GM23338 (cell line): Measurements from ENCODE around the gene NOP56. TPM values are rescaled to one million over a fixed set of nuclear protein-coding genes. Genes with fewer than 3 reads are reported as not detected.

Experiments used
- ATAC-seq: fragments of 200-7000 bp; cut with Tn5 transposase; 3 replicates; pipeline ENCODE4 v1.9.1; 2020
- DNase-seq: peaks from one replicate; pipeline ENCODE4 v3.0.0-alpha.2; 2015; ENCODE audit warnings: low spot score
- H2AFZ ChIP-seq: fragments of 200-600 bp; sonication (generic); 2 replicates; pipeline ENCODE4 v1.8.0; 2016; ENCODE audit warnings: antibody characterized with exemption, mild to moderate bottlenecking, moderate library complexity
- H3F3A ChIP-seq: fragments of 200-600 bp; sonication (generic); replicated peaks from 2 replicates; pipeline ENCODE4 v1.8.0; 2017; ENCODE audit warnings: antibody characterized with exemption, mixed run types, low read depth
- H3K27ac ChIP-seq: fragments of 200-600 bp; sonication (generic); 2 replicates; pipeline ENCODE4 v1.6.1; 2016; ENCODE audit warnings: low read depth
- H3K27me3 ChIP-seq: fragments of 200-600 bp; sonication (generic); 2 replicates; pipeline ENCODE4 v1.8.0; 2016; ENCODE audit warnings: mild to moderate bottlenecking, mixed run types, moderate library complexity; ENCODE audit not compliant: insufficient read depth
- H3K36me3 ChIP-seq: fragments of 200-600 bp; sonication (generic); 2 replicates; pipeline ENCODE4 v1.8.0; 2016; ENCODE audit warnings: mild to moderate bottlenecking; ENCODE audit not compliant: insufficient read depth
- H3K4me1 ChIP-seq: fragments of 200-600 bp; sonication (generic); 2 replicates; pipeline ENCODE4 v1.8.0; 2016; ENCODE audit warnings: mild to moderate bottlenecking, moderate library complexity; ENCODE audit not compliant: insufficient read depth
- H3K4me2 ChIP-seq: fragments of 200-600 bp; sonication (generic); 2 replicates; pipeline ENCODE4 v1.7.1; 2017; ENCODE audit warnings: mixed run types
- H3K4me3 ChIP-seq: fragments of 200-600 bp; sonication (generic); 2 replicates; pipeline ENCODE4 v1.6.1; 2016; ENCODE audit warnings: mixed run types
- H3K79me2 ChIP-seq: fragments of 200-600 bp; sonication (generic); replicated peaks from 2 replicates; pipeline ENCODE4 v1.8.0; 2017; ENCODE audit warnings: mild to moderate bottlenecking; ENCODE audit not compliant: insufficient read depth
- H3K9me2 ChIP-seq: fragments of 200-600 bp; sonication (generic); 2 replicates; pipeline ENCODE4 v1.8.0; 2017; ENCODE audit not compliant: insufficient read depth
- H4K20me1 ChIP-seq: fragments of 200-600 bp; sonication (generic); replicated peaks from 2 replicates; pipeline ENCODE4 v1.8.0; 2017; ENCODE audit warnings: mild to moderate bottlenecking; ENCODE audit not compliant: insufficient read depth
- H3K27ac Mint-ChIP-seq: 2 replicates; pipeline ENCODE4 v1.8.0; 2020; ENCODE audit warnings: inconsistent platforms, mild to moderate bottlenecking, moderate library complexity, mixed read lengths
- H3K27me3 Mint-ChIP-seq: 3 replicates; pipeline ENCODE4 v1.8.0; 2022; ENCODE audit warnings: low read depth, mild to moderate bottlenecking, moderate library complexity, mixed read lengths, inconsistent platforms; ENCODE audit not compliant: insufficient read depth, poor library complexity
- H3K36me3 Mint-ChIP-seq: 3 replicates; pipeline ENCODE4 v1.8.0; 2021; ENCODE audit warnings: low read depth, mild to moderate bottlenecking, inconsistent platforms, moderate library complexity, mixed read lengths
- H3K4me1 Mint-ChIP-seq: 3 replicates; pipeline ENCODE4 v1.8.0; 2020; ENCODE audit warnings: mild to moderate bottlenecking, inconsistent platforms, mixed read lengths
- H3K4me3 Mint-ChIP-seq: 3 replicates; pipeline ENCODE4 v1.8.0; 2021; ENCODE audit warnings: moderate library complexity, mild to moderate bottlenecking, inconsistent platforms, mixed read lengths
- H3K9me3 Mint-ChIP-seq: 3 replicates; pipeline ENCODE4 v1.8.0; 2020; ENCODE audit warnings: moderate library complexity, mild to moderate bottlenecking, inconsistent platforms, mixed read lengths
- CREB1 ChIP-seq: fragments of 250-450 bp; sonication (Bioruptor Pico); IDR thresholded peaks from 2 replicates; pipeline ENCODE4 v1.5.0; 2020; ENCODE audit warnings: low read depth, mild to moderate bottlenecking, moderate library complexity
- EZH2 ChIP-seq: fragments of 200-600 bp; sonication (generic); IDR thresholded peaks from one replicate; pipeline ENCODE4 v1.8.0; 2017; ENCODE audit warnings: antibody characterized with exemption, mild to moderate bottlenecking, low read depth; ENCODE audit not compliant: unreplicated experiment
- EZH2phosphoT487 ChIP-seq: fragments of 200-600 bp; sonication (generic); IDR thresholded peaks from one replicate; pipeline ENCODE4 v1.8.1; 2018; ENCODE audit warnings: antibody characterized with exemption; ENCODE audit not compliant: unreplicated experiment
- JUNB ChIP-seq: IDR thresholded peaks from one replicate; pipeline ENCODE4 v1.6.1; 2016; ENCODE audit warnings: antibody characterized with exemption; ENCODE audit not compliant: unreplicated experiment
- NANOG ChIP-seq: IDR thresholded peaks from 2 replicates; pipeline ENCODE4 v1.6.1; 2016; ENCODE audit warnings: antibody characterized with exemption, borderline replicate concordance
- POLR2AphosphoS5 ChIP-seq: IDR thresholded peaks from 2 replicates; pipeline ENCODE4 v1.6.1; 2016; ENCODE audit warnings: antibody characterized with exemption, low read depth
- ZNF114 ChIP-seq: fragments of 250-450 bp; sonication (Bioruptor Pico); IDR thresholded peaks from 2 replicates; pipeline ENCODE4 v1.5.0; 2020; ENCODE audit warnings: mild to moderate bottlenecking, moderate library complexity
- ZNF331 ChIP-seq: fragments of 250-450 bp; sonication (Bioruptor Pico); IDR thresholded peaks from 2 replicates; pipeline ENCODE4 v1.5.0; 2020; ENCODE audit warnings: low read depth, mild to moderate bottlenecking, moderate library complexity
- polyA plus RNA-seq: library from polyadenylated mRNA; unstranded; fragments of >200 nt; fragmentation: Nextera tagmentation; extraction: Ambion mirVana; gene quantifications from 2 replicates; pipeline ENCODE4 v1.2.1, GENCODE V29; 2016
- total RNA-seq: library from RNA; depleted of rRNA; stranded (reverse); fragments of >200 nt; shearing (Covaris generic); gene quantifications from 2 replicates; pipeline ENCODE4 v1.2.3, GENCODE V29; 2014
- TF ChIP-seq, protein P1 (sequence below): IDR thresholded peaks from 2 replicates; pipeline ENCODE4 v1.6.1; 2016; ENCODE audit warnings: antibody characterized with exemption
- TF ChIP-seq, protein P2 (sequence below), 2 experiments: fragments of 200-600 bp in 1 of 2; sonication (generic) in 1 of 2; conservative IDR thresholded peaks; 2 replicates each; pipeline versions ENCODE4 v1.5.1 to v1.6.1; 2016 to 2017; ENCODE audit warnings: antibody characterized with exemption in 2 of 2, low read depth in 2 of 2, mild to moderate bottlenecking in 2 of 2, moderate library complexity in 1 of 2
- TF ChIP-seq, protein P3 (sequence below): IDR thresholded peaks from one replicate; pipeline ENCODE4 v1.6.1; 2018; ENCODE audit warnings: antibody characterized with exemption; ENCODE audit not compliant: unreplicated experiment

NOP56 gene
- total and polyA plus RNA-seq, 2 experiments from 2014 or later: 447 to 576 TPM

DNA sequence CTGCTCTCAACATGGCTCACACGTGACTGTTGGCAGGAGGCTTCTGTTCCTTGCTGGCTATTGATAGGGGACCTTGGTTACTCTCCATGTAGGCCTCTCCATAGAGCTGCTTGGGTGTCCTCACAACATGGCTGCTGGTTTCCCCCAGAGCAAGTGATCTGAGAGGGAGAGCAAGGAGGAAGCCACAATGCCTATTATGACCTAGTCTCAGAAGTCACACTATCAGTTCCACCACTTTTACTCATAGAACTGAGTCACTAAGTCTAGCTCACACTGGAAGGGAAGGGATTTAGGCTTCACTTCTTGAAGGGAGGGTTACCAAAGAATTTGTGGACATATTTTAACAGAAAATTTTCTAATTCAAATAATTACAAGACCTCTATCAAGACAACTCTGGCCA, 8.7 kb upstream of the NOP56 start:
- no peak overlapping the region for H3K4me3 ChIP-seq
- no peaks in the 10 kb centered on the region for H3K9me2 ChIP-seq
- no peak for ATAC-seq
- no peaks in the 10 kb centered on the region for H3K4me1 ChIP-seq
- TF ChIP-seq, protein P1, sequence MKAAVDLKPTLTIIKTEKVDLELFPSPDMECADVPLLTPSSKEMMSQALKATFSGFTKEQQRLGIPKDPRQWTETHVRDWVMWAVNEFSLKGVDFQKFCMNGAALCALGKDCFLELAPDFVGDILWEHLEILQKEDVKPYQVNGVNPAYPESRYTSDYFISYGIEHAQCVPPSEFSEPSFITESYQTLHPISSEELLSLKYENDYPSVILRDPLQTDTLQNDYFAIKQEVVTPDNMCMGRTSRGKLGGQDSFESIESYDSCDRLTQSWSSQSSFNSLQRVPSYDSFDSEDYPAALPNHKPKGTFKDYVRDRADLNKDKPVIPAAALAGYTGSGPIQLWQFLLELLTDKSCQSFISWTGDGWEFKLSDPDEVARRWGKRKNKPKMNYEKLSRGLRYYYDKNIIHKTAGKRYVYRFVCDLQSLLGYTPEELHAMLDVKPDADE: no peak
- TF ChIP-seq, protein P2, sequence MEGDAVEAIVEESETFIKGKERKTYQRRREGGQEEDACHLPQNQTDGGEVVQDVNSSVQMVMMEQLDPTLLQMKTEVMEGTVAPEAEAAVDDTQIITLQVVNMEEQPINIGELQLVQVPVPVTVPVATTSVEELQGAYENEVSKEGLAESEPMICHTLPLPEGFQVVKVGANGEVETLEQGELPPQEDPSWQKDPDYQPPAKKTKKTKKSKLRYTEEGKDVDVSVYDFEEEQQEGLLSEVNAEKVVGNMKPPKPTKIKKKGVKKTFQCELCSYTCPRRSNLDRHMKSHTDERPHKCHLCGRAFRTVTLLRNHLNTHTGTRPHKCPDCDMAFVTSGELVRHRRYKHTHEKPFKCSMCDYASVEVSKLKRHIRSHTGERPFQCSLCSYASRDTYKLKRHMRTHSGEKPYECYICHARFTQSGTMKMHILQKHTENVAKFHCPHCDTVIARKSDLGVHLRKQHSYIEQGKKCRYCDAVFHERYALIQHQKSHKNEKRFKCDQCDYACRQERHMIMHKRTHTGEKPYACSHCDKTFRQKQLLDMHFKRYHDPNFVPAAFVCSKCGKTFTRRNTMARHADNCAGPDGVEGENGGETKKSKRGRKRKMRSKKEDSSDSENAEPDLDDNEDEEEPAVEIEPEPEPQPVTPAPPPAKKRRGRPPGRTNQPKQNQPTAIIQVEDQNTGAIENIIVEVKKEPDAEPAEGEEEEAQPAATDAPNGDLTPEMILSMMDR (conservative IDR thresholded peaks at IDR 0.05; ENCODE audit: low read depth in 2 of 2): no peak
- TF ChIP-seq EZH2phosphoT487 (no peak), NANOG (no peak), ZNF331 (no peak), POLR2AphosphoS5 (no peak), CREB1 (no peak), JUNB (no peak), EZH2 (no peak)
- no peaks in the 10 kb centered on the region; the same call in 1 of the 2 replicates for H3F3A ChIP-seq
- peaks cover 4% of the 10 kb centered on the region for H3K27me3 Mint-ChIP-seq
- no peaks in the 10 kb centered on the region for H3K36me3 Mint-ChIP-seq
- no peaks in the 10 kb centered on the region for H3K9me3 Mint-ChIP-seq
- no peak overlapping the region for H3K4me3 Mint-ChIP-seq
- H3K27me3 ChIP-seq: no peaks in the 10 kb centered on the region
- no peaks in the 10 kb centered on the region for H3K79me2 ChIP-seq
- no peak overlapping the region for H3K27ac Mint-ChIP-seq
- no peak overlapping the region for H3K27ac ChIP-seq
- no peak overlapping the region for H2AFZ ChIP-seq
- H3K4me1 Mint-ChIP-seq: no peaks in the 10 kb centered on the region
- no peaks in the 10 kb centered on the region for H3K36me3 ChIP-seq
- no peaks in the 10 kb centered on the region for H4K20me1 ChIP-seq
- DNase-seq: no peak
- no peak overlapping the region for H3K4me2 ChIP-seq

DNA sequence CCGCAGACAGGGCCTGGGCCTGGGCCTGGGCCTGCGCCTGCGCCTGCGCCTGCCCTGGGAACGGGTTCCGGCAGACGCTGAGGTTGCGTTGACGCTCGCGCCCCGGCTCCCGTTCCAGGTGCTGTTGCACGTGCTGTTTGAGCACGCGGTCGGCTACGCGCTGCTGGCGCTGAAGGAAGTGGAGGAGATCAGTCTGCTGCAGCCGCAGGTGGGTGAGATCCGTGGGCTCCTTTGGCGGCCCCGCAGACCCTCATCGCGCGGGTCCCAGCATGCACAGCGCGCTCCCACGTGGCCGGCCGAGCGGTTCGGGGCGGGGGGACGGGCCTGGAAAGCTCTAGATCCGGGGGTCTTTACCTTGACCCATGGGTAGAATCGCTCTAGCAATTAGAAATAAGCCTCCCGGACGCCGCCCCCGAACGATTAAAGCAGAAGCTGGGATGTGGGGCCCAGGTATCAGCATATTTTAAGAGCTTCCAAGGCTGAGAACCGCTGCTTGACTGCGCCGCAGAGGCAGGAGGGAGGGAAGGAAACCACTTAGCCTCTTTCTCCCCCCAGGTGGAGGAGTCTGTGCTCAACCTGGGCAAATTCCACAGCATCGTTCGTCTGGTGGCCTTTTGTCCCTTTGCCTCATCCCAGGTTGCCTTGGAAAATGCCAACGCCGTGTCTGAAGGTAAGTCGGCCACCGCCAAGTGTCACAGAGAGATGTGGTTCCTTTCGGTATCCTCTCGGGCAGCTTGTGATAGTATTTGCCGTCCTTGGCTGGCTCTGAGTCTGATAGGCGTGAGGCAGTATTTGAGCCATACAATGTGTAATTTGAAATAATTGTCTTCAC, 508 bp downstream of the NOP56 start:
- peaks cover 4% of the 10 kb centered on the region; the same call in 2 of the 3 replicates for H3K9me3 Mint-ChIP-seq
- Histone ChIP-seq H3K36me3 (peaks cover 47% of the 10 kb centered on the region), H3F3A (peaks cover 49% of the 10 kb centered on the region), H4K20me1 (peaks cover 47% of the 10 kb centered on the region), H2AFZ (no peak overlapping the region), H3K27me3 (no peaks in the 10 kb centered on the region), H3K4me2 (peak overlapping the region; percentile 100), H3K4me3 (peak overlapping the region; percentile 99), H3K79me2 (peaks cover 48% of the 10 kb centered on the region), H3K9me2 (no peaks in the 10 kb centered on the region), H3K27ac (peak overlapping the region; percentile 85), H3K4me1 (peaks cover 15% of the 10 kb centered on the region)
- ATAC-seq: peak; percentile 53
- peak overlapping the region; percentile 94 for H3K4me3 Mint-ChIP-seq
- peaks cover 20% of the 10 kb centered on the region for H3K4me1 Mint-ChIP-seq
- H3K36me3 Mint-ChIP-seq: peaks cover 54% of the 10 kb centered on the region
- peak; percentile 37 for DNase-seq
- H3K27me3 Mint-ChIP-seq: peaks cover 22% of the 10 kb centered on the region
- peak overlapping the region; percentile 86 for H3K27ac Mint-ChIP-seq
- TF ChIP-seq, protein P3, sequence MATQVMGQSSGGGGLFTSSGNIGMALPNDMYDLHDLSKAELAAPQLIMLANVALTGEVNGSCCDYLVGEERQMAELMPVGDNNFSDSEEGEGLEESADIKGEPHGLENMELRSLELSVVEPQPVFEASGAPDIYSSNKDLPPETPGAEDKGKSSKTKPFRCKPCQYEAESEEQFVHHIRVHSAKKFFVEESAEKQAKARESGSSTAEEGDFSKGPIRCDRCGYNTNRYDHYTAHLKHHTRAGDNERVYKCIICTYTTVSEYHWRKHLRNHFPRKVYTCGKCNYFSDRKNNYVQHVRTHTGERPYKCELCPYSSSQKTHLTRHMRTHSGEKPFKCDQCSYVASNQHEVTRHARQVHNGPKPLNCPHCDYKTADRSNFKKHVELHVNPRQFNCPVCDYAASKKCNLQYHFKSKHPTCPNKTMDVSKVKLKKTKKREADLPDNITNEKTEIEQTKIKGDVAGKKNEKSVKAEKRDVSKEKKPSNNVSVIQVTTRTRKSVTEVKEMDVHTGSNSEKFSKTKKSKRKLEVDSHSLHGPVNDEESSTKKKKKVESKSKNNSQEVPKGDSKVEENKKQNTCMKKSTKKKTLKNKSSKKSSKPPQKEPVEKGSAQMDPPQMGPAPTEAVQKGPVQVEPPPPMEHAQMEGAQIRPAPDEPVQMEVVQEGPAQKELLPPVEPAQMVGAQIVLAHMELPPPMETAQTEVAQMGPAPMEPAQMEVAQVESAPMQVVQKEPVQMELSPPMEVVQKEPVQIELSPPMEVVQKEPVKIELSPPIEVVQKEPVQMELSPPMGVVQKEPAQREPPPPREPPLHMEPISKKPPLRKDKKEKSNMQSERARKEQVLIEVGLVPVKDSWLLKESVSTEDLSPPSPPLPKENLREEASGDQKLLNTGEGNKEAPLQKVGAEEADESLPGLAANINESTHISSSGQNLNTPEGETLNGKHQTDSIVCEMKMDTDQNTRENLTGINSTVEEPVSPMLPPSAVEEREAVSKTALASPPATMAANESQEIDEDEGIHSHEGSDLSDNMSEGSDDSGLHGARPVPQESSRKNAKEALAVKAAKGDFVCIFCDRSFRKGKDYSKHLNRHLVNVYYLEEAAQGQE: no peak
- no peak; the same call in 1 of the 2 replicates for TF ChIP-seq POLR2AphosphoS5
- TF ChIP-seq ZNF114: no peak
